ENCODE measurements around the gene IRF3. TPM values are rescaled to one million over a fixed set of nuclear protein-coding genes. Genes with fewer than 3 reads are reported as not detected.

The IRF3 gene
- total RNA-seq, 4 donors from 2014 or later: 41.5 to 62.5 (median 52.3) TPM

DNA sequence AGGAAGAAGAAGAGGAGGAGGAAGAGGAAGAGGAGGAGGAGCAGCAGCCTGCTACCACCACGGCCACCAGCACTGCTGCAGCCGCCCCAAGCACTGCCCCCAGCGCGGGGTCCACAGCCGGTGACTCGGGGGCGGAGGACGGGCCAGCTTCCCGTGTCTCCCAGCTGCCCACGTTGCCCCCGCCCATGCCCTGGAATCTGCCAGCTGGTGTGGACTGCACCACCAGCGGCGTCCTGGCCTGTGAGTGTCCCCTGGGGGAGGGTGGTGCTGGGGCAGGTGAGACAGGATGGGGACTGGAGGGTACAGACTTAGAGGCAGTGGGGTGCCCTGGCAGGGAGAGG lies 12.2 kb downstream of the IRF3 start:
- intact Hi-C loops (cut with DNase I): no loop called here
- H3K36me3 ChIP-seq: peaks cover 74 to 80% of the 10 kb centered on the region in 2 donors

DNA sequence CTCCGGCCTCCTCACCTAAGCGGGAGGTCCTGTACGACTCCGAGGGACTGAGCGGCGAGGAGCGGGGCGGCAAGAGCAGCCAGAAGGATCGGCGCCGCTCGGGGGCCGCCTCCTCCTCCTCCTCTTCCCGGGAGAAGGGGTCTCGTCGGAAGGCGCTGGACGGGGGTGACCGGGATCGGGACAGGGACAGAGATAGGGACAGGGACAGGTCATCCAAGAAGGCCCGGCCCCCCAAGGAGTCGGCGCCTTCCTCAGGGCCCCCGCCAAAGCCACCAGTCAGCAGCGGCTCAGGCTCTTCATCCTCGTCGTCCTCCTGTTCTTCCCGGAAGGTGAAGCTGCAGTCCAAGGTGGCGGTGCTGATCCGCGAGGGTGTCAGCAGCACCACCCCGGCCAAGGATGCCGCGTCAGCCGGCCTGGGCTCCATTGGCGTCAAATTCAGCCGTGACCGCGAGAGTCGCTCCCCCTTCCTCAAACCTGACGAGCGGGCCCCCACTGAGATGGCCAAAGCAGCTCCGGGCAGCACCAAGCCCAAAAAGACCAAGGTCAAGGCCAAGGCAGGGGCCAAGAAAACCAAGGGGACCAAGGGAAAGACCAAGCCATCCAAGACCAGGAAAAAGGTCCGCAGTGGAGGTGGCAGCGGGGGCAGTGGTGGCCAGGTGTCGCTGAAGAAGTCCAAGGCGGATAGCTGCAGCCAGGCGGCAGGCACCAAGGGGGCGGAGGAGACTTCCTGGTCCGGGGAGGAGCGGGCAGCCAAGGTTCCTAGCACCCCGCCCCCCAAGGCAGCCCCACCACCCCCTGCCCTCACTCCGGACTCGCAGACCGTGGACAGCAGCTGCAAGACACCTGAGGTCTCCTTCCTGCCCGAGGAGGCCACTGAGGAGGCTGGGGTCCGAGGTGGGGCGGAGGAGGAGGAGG lies 12.8 kb downstream of the IRF3 start:
- no peaks in the 10 kb centered on the region for H3K9me3 ChIP-seq
- H3K4me1 ChIP-seq: no peaks in the 10 kb centered on the region
- WGBS, 2 donors: 94 to 96% methylated on average over 48 of the region's 58 CpGs
- no peak for DNase-seq
- no peaks in the 10 kb centered on the region for H3K27me3 ChIP-seq
- H3K27ac ChIP-seq: no peak overlapping the region
- H3K36me3 ChIP-seq: peaks cover 69 to 74% of the 10 kb centered on the region in 2 donors
- TF ChIP-seq, protein P1, sequence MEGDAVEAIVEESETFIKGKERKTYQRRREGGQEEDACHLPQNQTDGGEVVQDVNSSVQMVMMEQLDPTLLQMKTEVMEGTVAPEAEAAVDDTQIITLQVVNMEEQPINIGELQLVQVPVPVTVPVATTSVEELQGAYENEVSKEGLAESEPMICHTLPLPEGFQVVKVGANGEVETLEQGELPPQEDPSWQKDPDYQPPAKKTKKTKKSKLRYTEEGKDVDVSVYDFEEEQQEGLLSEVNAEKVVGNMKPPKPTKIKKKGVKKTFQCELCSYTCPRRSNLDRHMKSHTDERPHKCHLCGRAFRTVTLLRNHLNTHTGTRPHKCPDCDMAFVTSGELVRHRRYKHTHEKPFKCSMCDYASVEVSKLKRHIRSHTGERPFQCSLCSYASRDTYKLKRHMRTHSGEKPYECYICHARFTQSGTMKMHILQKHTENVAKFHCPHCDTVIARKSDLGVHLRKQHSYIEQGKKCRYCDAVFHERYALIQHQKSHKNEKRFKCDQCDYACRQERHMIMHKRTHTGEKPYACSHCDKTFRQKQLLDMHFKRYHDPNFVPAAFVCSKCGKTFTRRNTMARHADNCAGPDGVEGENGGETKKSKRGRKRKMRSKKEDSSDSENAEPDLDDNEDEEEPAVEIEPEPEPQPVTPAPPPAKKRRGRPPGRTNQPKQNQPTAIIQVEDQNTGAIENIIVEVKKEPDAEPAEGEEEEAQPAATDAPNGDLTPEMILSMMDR (IDR thresholded peaks at IDR 0.05): no peak
- TF ChIP-seq POLR2A (IDR thresholded peaks at IDR 0.05): no peak
- intact Hi-C loops (cut with DNase I): no loop called here
- H3K4me3 ChIP-seq (replicated peaks in 1 of 3): no peak overlapping the region

More for the DNA sequence above, 12.2 kb downstream of the IRF3 start:
- no peak for DNase-seq
- no peaks in the 10 kb centered on the region for H3K9me3 ChIP-seq
- WGBS, 2 donors: 40 to 91% methylated on average over 1 to 13 of the region's 13 CpGs
- no peak overlapping the region for H3K27ac ChIP-seq
- no peak for TF ChIP-seq POLR2A (IDR thresholded peaks at IDR 0.05)
- TF ChIP-seq, protein P1 (IDR thresholded peaks at IDR 0.05): no peak
- no peaks in the 10 kb centered on the region for H3K4me1 ChIP-seq
- H3K27me3 ChIP-seq: no peaks in the 10 kb centered on the region
- H3K4me3 ChIP-seq (replicated peaks in 1 of 3): no peak overlapping the region

DNA sequence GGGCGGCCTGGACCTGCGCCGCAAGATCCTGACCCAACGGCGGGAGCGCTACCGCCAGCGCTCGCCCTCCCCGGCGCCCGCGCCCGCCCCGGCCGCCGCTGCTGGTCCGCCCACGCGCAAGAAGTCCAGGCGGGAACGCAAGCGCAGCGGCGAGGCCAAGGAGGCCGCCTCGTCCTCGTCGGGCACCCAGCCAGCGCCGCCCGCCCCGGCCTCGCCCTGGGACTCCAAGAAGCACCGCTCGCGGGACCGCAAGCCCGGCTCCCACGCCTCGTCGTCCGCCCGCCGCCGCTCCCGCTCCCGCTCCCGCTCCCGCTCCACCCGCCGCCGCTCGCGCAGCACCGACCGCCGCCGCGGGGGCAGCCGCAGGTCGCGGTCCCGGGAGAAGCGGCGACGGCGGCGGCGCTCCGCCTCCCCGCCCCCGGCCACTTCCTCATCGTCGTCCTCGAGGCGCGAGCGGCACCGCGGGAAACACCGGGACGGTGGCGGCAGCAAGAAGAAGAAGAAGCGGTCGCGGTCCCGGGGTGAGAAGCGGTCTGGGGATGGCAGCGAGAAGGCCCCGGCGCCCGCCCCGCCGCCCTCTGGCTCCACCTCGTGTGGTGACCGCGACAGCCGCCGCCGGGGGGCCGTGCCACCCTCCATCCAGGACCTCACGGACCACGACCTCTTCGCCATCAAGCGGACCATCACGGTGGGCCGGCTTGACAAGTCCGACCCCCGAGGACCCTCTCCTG lies 13.7 kb downstream of the IRF3 start:
- intact Hi-C loops (cut with DNase I): no loop called here
- Histone ChIP-seq H3K27ac (no peak overlapping the region), H3K4me1 (no peaks in the 10 kb centered on the region), H3K27me3 (no peaks in the 10 kb centered on the region), H3K36me3 (peaks cover 67 to 72% of the 10 kb centered on the region in 2 donors), H3K9me3 (no peaks in the 10 kb centered on the region), H3K4me3 (replicated peaks in 1 of 3) (no peak overlapping the region)
- WGBS, 2 donors: 96 to 97% methylated on average over 94 to 101 of the region's 110 CpGs
- TF ChIP-seq POLR2A (IDR thresholded peaks at IDR 0.05): no peak
- TF ChIP-seq, protein P1 (IDR thresholded peaks at IDR 0.05): no peak
- no peak for DNase-seq

DNA sequence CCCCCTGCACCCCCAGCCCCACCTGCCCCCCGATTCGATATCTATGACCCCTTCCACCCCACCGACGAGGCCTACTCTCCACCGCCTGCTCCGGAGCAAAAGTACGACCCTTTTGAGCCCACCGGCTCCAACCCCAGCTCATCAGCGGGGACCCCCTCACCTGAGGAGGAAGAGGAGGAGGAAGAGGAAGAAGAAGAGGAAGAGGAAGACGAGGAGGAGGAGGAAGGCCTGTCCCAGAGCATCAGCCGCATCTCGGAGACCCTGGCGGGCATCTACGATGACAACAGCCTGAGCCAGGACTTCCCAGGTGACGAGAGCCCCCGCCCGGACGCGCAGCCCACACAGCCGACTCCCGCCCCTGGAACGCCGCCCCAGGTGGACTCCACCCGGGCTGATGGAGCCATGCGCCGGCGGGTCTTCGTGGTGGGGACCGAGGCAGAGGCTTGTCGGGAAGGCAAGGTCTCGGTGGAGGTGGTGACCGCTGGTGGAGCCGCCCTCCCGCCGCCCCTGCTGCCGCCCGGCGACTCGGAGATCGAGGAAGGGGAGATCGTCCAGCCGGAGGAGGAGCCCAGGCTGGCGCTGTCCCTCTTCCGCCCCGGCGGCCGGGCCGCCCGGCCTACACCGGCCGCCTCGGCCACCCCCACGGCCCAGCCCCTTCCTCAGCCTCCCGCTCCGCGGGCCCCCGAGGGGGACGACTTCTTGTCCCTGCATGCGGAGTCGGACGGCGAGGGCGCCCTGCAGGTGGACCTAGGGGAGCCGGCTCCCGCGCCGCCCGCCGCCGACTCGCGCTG lies 14.4 kb downstream of the IRF3 start:
- H3K4me3 ChIP-seq (replicated peaks in 1 of 3): no peak overlapping the region
- intact Hi-C loops (cut with DNase I): no loop called here
- H3K36me3 ChIP-seq: peaks cover 66 to 71% of the 10 kb centered on the region in 2 donors
- TF ChIP-seq, protein P1 (IDR thresholded peaks at IDR 0.05): no peak
- no peak for TF ChIP-seq POLR2A (IDR thresholded peaks at IDR 0.05)
- WGBS, 2 donors: 95 to 99% methylated on average over 38 to 48 of the region's 72 CpGs
- H3K9me3 ChIP-seq: no peaks in the 10 kb centered on the region
- no peaks in the 10 kb centered on the region for H3K4me1 ChIP-seq
- H3K27me3 ChIP-seq: no peaks in the 10 kb centered on the region
- no peak overlapping the region for H3K27ac ChIP-seq
- no peak for DNase-seq
